ENCODE results near the gene SIRT2. TPM values are rescaled to one million over a fixed set of nuclear protein-coding genes. Genes with fewer than 3 reads are reported as not detected.

Gene SIRT2
- total RNA-seq, 2 experiments from 2014 or later, result 25.5 to 32.1 TPM

DNA sequence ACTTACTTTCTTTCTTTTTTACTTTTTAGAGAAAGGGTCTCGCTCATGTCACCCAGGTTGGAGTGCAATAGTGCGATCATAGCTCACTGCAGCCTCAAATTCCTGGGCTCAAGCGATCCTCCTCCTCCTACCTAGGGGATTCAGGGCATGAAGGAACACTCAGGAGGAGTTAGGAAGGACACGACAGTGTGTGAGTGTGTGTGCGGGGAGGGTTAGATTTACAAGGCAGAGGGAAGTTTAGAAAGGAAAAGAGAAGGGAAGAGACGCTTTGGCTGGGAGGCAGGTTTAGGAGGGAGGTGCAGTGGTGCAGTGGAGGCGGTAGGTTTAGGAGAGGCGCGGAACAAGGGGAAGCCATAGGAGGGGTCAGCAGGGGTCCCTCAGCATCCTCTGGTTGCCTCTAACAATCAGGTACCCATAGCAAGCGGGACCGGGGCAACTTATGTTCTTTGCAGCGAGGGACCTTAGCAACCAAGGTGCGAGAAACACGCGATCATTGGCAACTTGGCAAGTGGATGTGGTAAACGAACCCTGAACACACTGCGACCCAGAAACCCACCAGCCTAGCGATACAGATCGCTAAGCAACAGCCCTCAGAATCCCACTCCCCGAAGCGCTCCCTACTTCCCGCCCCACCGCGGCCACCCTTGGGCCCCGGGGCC, 501 bp downstream of the SIRT2 start:
- peak; percentile 27 for DNase-seq (ENCODE audit: low spot score)
- H3K27ac ChIP-seq (ENCODE audit: low read depth, low read length, poor library complexity, severe bottlenecking), result no peak overlapping the region
- ChIA-PET CTCF (ENCODE audit: unreplicated experiment) (no interaction called here), POLR2A (interaction anchor here (1.2 kb wide), 1 partner anchor 31 kb away, joined by 3 read pairs; the partner anchor contains the start of gene SARS2)
- peaks cover 3% of the 10 kb centered on the region; the same call in 1 of the 2 replicates for H3K36me3 ChIP-seq (ENCODE audit: insufficient read depth, low read length)
- no peaks in the 10 kb centered on the region for H4K20me1 ChIP-seq (ENCODE audit: insufficient read depth, low read length)
- no peak for TF ChIP-seq EZH2phosphoT487 (IDR thresholded peaks at IDR 0.05; ENCODE audit: borderline replicate concordance, low read depth, low read length)
- TF ChIP-seq, protein P1, sequence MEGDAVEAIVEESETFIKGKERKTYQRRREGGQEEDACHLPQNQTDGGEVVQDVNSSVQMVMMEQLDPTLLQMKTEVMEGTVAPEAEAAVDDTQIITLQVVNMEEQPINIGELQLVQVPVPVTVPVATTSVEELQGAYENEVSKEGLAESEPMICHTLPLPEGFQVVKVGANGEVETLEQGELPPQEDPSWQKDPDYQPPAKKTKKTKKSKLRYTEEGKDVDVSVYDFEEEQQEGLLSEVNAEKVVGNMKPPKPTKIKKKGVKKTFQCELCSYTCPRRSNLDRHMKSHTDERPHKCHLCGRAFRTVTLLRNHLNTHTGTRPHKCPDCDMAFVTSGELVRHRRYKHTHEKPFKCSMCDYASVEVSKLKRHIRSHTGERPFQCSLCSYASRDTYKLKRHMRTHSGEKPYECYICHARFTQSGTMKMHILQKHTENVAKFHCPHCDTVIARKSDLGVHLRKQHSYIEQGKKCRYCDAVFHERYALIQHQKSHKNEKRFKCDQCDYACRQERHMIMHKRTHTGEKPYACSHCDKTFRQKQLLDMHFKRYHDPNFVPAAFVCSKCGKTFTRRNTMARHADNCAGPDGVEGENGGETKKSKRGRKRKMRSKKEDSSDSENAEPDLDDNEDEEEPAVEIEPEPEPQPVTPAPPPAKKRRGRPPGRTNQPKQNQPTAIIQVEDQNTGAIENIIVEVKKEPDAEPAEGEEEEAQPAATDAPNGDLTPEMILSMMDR (conservative IDR thresholded peaks at IDR 0.05; ENCODE audit: low read length), result no peak
- BruUV-seq (replicated peaks), result TSS peak; percentile 64
- peak overlapping the region; percentile 69 for H2AFZ ChIP-seq (ENCODE audit: low read length)
- peak overlapping the region; percentile 83 for H3K4me3 ChIP-seq (ENCODE audit: low read depth, low read length, poor library complexity, severe bottlenecking)
- peaks cover 16% of the 10 kb centered on the region for H3K4me1 ChIP-seq (ENCODE audit: insufficient read depth, low read length, poor library complexity, severe bottlenecking)
- intact Hi-C loops (cut with micrococcal nuclease; ENCODE audit: unreplicated experiment), result loop anchor here (2.0 kb wide), 1 partner anchor 48 kb away; no protein-coding TSS in a partner anchor
- peaks cover 19% of the 10 kb centered on the region for H3K79me2 ChIP-seq (ENCODE audit: insufficient read depth, low read depth, low read length)
- no peaks in the 10 kb centered on the region for H3K9me2 ChIP-seq (ENCODE audit: insufficient read depth, low read length)
- H3K9me3 ChIP-seq (ENCODE audit: low read length), result peaks cover 4% of the 10 kb centered on the region; the same call in 1 of the 2 replicates
- H3K4me2 ChIP-seq (ENCODE audit: low read length), result peak overlapping the region; percentile 82

DNA sequence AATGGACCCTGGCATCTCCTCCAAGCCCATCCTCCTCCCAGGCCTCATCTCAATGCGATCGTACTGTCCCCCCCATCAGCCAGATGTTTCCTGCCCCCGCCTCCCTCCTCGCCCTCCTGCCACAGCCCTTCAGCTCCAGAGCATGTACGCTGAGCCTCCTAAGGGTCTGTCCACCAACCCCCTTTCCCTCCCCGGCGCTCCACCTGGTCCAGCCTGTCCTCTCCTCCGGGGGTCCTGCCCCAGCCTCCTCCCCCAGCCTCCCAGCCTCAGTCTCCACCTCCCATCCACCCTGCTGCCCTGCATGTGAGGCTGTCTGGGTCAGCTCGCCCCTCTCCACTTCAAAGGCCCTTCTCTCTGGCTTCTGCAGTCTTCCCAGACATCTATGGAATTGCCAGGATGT, 4.5 kb downstream of the SIRT2 start:
- no TSS peak for BruUV-seq (replicated peaks)
- Histone ChIP-seq H2AFZ (ENCODE audit: low read length) (no peak overlapping the region), H3K9me2 (ENCODE audit: insufficient read depth, low read length) (no peaks in the 10 kb centered on the region), H3K9me3 (ENCODE audit: low read length) (no peaks in the 10 kb centered on the region), H3K36me3 (ENCODE audit: insufficient read depth, low read length) (no peaks in the 10 kb centered on the region), H3K4me1 (ENCODE audit: insufficient read depth, low read length, poor library complexity, severe bottlenecking) (peaks cover 10% of the 10 kb centered on the region), H4K20me1 (ENCODE audit: insufficient read depth, low read length) (no peaks in the 10 kb centered on the region), H3K4me2 (ENCODE audit: low read length) (no peak overlapping the region), H3K4me3 (ENCODE audit: low read depth, low read length, poor library complexity, severe bottlenecking) (no peak overlapping the region), H3K27ac (ENCODE audit: low read depth, low read length, poor library complexity, severe bottlenecking) (no peak overlapping the region), H3K79me2 (ENCODE audit: insufficient read depth, low read depth, low read length) (no peaks in the 10 kb centered on the region; the same call in 1 of the 2 replicates)
- intact Hi-C loops (cut with micrococcal nuclease; ENCODE audit: unreplicated experiment), result no loop called here
- CTCF ChIA-PET (ENCODE audit: unreplicated experiment), result no interaction called here
- POLR2A ChIA-PET, result no interaction called here
- TF ChIP-seq, protein P1 (conservative IDR thresholded peaks at IDR 0.05; ENCODE audit: low read length), result no peak
- TF ChIP-seq EZH2phosphoT487 (IDR thresholded peaks at IDR 0.05; ENCODE audit: borderline replicate concordance, low read depth, low read length), result no peak
- DNase-seq (ENCODE audit: low spot score), result no peak

DNA sequence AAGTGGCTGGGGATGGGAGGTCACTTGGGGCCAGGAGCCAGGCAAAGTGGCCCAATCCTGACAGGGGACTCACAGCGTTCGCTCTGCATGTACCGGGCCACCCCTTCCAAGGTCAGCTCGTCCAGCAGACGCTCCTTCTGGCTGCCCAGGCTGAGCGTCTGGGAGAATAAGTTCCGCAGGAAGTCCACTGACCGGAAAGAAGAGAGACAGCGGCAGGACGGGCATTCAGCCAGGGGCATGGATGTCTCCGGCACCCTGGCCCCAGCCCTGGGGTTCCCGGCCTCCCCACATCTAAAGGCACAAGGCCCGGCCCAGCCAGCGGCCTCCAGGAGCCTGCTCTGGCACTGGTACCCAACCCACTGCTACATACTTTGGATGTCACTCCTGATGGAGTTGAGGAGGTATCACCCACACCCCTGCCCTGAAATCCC, 6.1 kb downstream of the SIRT2 start:
- BruUV-seq (replicated peaks), result no TSS peak
- Histone ChIP-seq H3K27ac (ENCODE audit: low read depth, low read length, poor library complexity, severe bottlenecking) (no peak overlapping the region), H3K4me3 (ENCODE audit: low read depth, low read length, poor library complexity, severe bottlenecking) (no peak overlapping the region), H2AFZ (ENCODE audit: low read length) (no peak overlapping the region), H3K4me1 (ENCODE audit: insufficient read depth, low read length, poor library complexity, severe bottlenecking) (peaks cover 6% of the 10 kb centered on the region), H3K9me2 (ENCODE audit: insufficient read depth, low read length) (no peaks in the 10 kb centered on the region), H3K9me3 (ENCODE audit: low read length) (no peaks in the 10 kb centered on the region), H3K36me3 (ENCODE audit: insufficient read depth, low read length) (peaks cover 2% of the 10 kb centered on the region; the same call in 1 of the 2 replicates), H3K4me2 (ENCODE audit: low read length) (no peak overlapping the region), H3K79me2 (ENCODE audit: insufficient read depth, low read depth, low read length) (no peaks in the 10 kb centered on the region), H4K20me1 (ENCODE audit: insufficient read depth, low read length) (no peaks in the 10 kb centered on the region)
- DNase-seq (ENCODE audit: low spot score), result no peak
- ChIA-PET CTCF (ENCODE audit: unreplicated experiment) (no interaction called here), POLR2A (no interaction called here)
- intact Hi-C loops (cut with micrococcal nuclease; ENCODE audit: unreplicated experiment), result no loop called here
- TF ChIP-seq, protein P1 (conservative IDR thresholded peaks at IDR 0.05; ENCODE audit: low read length), result no peak
- TF ChIP-seq EZH2phosphoT487 (IDR thresholded peaks at IDR 0.05; ENCODE audit: borderline replicate concordance, low read depth, low read length), result no peak
